NOMO-1 treated with dmso at 0.1 percent for 144 hours (cell line): Measurements from ENCODE around the gene PTAR1.

Experiments used
- DNase-seq: peaks from one replicate; lab custom pipeline; 2025; ENCODE audit not compliant: unreplicated experiment; lab: John Stamatoyannopoulos, UW

PTAR1 gene

DNA sequence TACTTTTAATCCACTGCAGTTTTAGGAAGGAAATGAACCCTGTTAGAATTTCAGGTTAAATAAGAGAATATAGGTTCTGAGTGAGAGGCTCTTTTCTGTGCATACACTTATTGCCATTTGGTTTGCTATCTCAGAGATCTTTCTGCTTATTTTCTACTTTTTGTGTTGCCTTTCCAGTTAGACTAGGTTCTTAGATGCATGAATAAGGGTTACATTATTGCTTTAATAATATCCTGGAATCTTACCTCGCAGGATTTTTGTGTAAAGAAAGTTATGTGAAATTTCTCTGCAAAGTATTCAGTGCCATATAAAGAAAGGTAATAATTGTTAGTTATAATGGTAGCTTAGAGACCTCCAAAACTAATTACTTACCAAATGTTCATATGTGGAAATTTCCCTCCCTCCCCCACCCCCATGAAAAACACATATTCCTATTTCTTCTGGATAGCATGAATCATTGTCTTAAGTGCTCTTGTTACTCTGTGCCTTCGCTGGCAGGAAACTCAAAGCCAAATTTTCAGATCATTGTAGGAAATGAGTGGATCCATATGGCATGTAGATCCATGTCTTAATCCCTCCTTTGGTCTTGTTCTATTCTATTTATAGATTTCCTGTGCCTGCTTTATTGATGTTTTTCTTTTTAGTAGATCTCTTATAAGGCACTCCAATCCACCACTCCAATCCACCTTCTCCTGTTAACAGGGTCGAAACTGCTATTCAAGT is 84.9 kb downstream of the PTAR1 start:
- DNase-seq, result no peak

DNA sequence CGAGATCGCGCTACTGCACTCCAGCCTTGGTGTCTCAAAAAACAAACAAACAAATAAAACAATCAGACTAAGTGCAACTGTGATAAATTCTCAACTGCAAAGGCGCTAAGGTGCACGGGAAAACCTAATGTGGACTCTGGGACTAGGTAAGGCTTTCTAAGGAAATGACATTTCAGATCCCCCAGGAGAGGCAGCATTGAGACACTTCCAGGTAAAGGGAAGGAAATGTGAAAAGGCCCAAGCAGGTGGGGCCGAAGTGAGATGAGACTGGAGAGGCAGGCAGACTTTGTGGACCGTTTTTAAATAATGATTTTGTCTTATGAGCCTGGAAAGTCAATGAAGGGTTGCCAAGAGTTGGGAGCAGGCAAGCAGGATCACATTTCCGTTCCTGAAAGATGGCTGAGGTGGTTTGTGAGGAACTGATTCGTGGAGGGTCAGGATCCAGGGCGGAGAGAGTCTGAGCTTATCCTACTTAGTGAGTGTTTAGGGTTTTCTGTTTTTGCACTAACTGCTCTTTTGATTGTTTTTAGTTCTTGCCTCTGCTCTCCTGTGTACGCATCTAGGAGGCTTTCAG is 85.6 kb downstream of the PTAR1 start:
- no peak for DNase-seq

- no peak for DNase-seq
Observed at GRCh38 chr9:69673311-69673640, 86.5 kb downstream of the PTAR1 start.

GRCh38 chr9:69672596-69673310 is 87.1 kb downstream of the PTAR1 start:
- peak; percentile 33 for DNase-seq

- no peak for DNase-seq
Observed at GRCh38 chr9:69671879-69672595, 87.8 kb downstream of the PTAR1 start, which contains the start of gene APBA1. Gene APBA1 (minus strand): TSS chr9:69672371.

- no peak for DNase-seq
Observed at GRCh38 chr9:69671311-69671878, 88.4 kb downstream of the PTAR1 start.

DNA sequence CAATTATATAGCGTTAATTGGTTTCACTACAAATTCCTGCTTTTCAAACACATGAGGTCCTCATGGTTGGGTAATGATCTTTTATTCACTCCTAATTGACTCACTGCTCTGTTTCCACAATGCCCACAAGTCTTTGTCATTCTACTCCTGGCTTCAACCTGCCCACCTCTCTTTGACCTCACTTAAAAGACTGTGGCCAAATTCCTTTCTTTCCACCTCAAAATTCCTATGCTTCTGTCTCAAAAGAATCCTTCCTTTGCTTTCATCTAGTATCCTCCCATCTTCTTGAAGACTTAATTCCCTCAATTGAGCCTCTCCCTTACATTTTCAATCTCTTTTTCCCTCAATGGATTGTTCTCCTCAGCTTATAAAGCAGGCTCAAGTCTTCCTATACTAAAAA is 92.5 kb downstream of the PTAR1 start:
- no peak for DNase-seq

DNA sequence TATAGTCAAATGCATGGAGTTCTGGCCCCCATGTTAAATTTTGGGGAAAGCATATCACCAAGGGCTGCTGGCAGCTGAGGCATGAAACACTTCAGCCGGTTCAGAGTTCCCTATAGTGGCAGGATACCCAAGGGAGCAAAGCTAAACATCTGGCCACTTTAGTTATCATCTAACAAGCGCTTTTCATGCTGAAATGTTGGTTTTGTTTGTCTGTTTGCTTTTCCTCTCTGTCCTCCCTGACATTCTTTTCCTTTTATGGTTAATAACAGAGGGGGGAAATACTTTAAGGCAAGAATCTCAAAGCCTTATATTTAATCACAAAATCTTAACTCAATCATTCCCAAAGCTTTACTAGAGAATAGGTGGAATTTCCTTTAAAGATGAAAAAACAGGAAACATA is 99.5 kb downstream of the PTAR1 start:
- no peak for DNase-seq
